SK-N-SH treated with all-trans-retinoic acid at 6 μM for 48 hours (cell line): ENCODE results near the gene CTF1.
"Not testable (repeated sequence)": the region's sequence is repeated elsewhere in the genome, so short reads cannot be mapped to it uniquely, and the experiment has no call there.

Experiments used
- ATAC-seq: fragments of 200-7000 bp; cut with Tn5 transposase; 3 replicates; pipeline ENCODE4 v1.9.1; 2020; ENCODE audit warnings: mild to moderate bottlenecking, moderate library complexity
- BACH2 ChIP-seq: fragments of 250-450 bp; sonication (Bioruptor Pico); IDR thresholded peaks from 2 replicates; pipeline ENCODE4 v1.9.0; 2021; ENCODE audit warnings: mild to moderate bottlenecking, borderline replicate concordance
- CSDC2 ChIP-seq: fragments of 250-450 bp; sonication (Bioruptor Pico); IDR thresholded peaks from 2 replicates; pipeline ENCODE4 v1.5.0; 2020; ENCODE audit warnings: mild to moderate bottlenecking, moderate library complexity
- CSRNP3 ChIP-seq: fragments of 250-450 bp; sonication (Bioruptor Pico); IDR thresholded peaks from 2 replicates; pipeline ENCODE4 v1.5.1; 2021; ENCODE audit warnings: mild to moderate bottlenecking, moderate library complexity
- ESRRG ChIP-seq: fragments of 250-450 bp; sonication (Bioruptor Pico); IDR thresholded peaks from 2 replicates; pipeline ENCODE4 v1.6.1; 2021; ENCODE audit warnings: mild to moderate bottlenecking
- GLIS3 ChIP-seq: fragments of 250-450 bp; sonication (Bioruptor Pico); IDR thresholded peaks from 2 replicates; pipeline ENCODE4 v1.5.0; 2020; ENCODE audit warnings: mild to moderate bottlenecking, moderate library complexity
- OSR1 ChIP-seq: fragments of 250-450 bp; sonication (Bioruptor Pico); IDR thresholded peaks from 2 replicates; pipeline ENCODE4 v1.8.0; 2022; ENCODE audit warnings: moderate library complexity, mild to moderate bottlenecking, inconsistent platforms
- POU6F1 ChIP-seq: fragments of 250-450 bp; sonication (Bioruptor Pico); IDR thresholded peaks from 2 replicates; pipeline ENCODE4 v1.8.0; 2021; ENCODE audit warnings: low read depth, mild to moderate bottlenecking, moderate library complexity, borderline replicate concordance
- PPARA ChIP-seq: fragments of 250-450 bp; sonication (Bioruptor Pico); IDR thresholded peaks from 2 replicates; pipeline ENCODE4 v1.5.0; 2020; ENCODE audit warnings: mild to moderate bottlenecking, borderline replicate concordance
- RARB ChIP-seq: fragments of 250-450 bp; sonication (Bioruptor Pico); IDR thresholded peaks from 2 replicates; pipeline ENCODE4 v1.8.0; 2021; ENCODE audit warnings: mild to moderate bottlenecking, moderate library complexity
- SNAI2 ChIP-seq: fragments of 250-450 bp; sonication (Bioruptor Pico); IDR thresholded peaks from 2 replicates; pipeline ENCODE4 v1.5.0; 2020; ENCODE audit warnings: mild to moderate bottlenecking, moderate library complexity
- TCF4 ChIP-seq: fragments of 250-450 bp; sonication (Bioruptor Pico); IDR thresholded peaks from 2 replicates; pipeline ENCODE4 v1.8.0; 2021; ENCODE audit warnings: mild to moderate bottlenecking, moderate library complexity, borderline replicate concordance
- TOX ChIP-seq: fragments of 250-450 bp; sonication (Bioruptor Pico); IDR thresholded peaks from 2 replicates; pipeline ENCODE4 v1.8.0; 2021; ENCODE audit warnings: mild to moderate bottlenecking, moderate library complexity, borderline replicate concordance
- ZC3H10 ChIP-seq: fragments of 250-450 bp; sonication (Bioruptor Pico); IDR thresholded peaks from 2 replicates; pipeline ENCODE4 v1.5.1; 2021; ENCODE audit warnings: mild to moderate bottlenecking, moderate library complexity
- ZFP3 ChIP-seq: fragments of 250-450 bp; sonication (Bioruptor Pico); IDR thresholded peaks from 2 replicates; pipeline ENCODE4 v1.5.0; 2020; ENCODE audit warnings: mild to moderate bottlenecking, moderate library complexity
- ZNF565 ChIP-seq: fragments of 450-650 bp; formaldehyde crosslinking; conservative IDR thresholded peaks from 2 replicates; pipeline ENCODE4 v1.5.0; 2020; ENCODE audit warnings: low read depth, mild to moderate bottlenecking, moderate library complexity
- ZNF70 ChIP-seq: fragments of 450-650 bp; formaldehyde crosslinking; IDR thresholded peaks from 2 replicates; pipeline ENCODE4 v1.5.0; 2020; ENCODE audit warnings: mild to moderate bottlenecking, moderate library complexity
- ZNF8 ChIP-seq: fragments of 450-650 bp; formaldehyde crosslinking; IDR thresholded peaks from 2 replicates; pipeline ENCODE4 v1.5.0; 2020; ENCODE audit warnings: mild to moderate bottlenecking, moderate library complexity
- TF ChIP-seq, protein P1 (sequence below): fragments of 250-450 bp; sonication (Bioruptor Pico); IDR thresholded peaks from 2 replicates; pipeline ENCODE4 v1.5.0; 2020; ENCODE audit warnings: mild to moderate bottlenecking, moderate library complexity
- TF ChIP-seq, protein P2 (sequence below): fragments of 250-450 bp; sonication (Bioruptor Pico); IDR thresholded peaks from 2 replicates; pipeline ENCODE4 v1.5.1; 2020; ENCODE audit warnings: low read depth, mild to moderate bottlenecking, moderate library complexity
- TF ChIP-seq, protein P3 (sequence below): fragments of 250-450 bp; sonication (Bioruptor Pico); IDR thresholded peaks from 2 replicates; pipeline ENCODE4 v1.8.0; 2020; ENCODE audit warnings: mild to moderate bottlenecking, moderate library complexity, borderline replicate concordance

Gene CTF1

GRCh38 chr16:30858111-30858495 lies 38.3 kb upstream of the CTF1 start:
- no peak for TF ChIP-seq BACH2 (CRISPR knock-in tag)
- no peak for TF ChIP-seq ZNF8 (CRISPR knock-in tag)
- TF ChIP-seq, protein P1, sequence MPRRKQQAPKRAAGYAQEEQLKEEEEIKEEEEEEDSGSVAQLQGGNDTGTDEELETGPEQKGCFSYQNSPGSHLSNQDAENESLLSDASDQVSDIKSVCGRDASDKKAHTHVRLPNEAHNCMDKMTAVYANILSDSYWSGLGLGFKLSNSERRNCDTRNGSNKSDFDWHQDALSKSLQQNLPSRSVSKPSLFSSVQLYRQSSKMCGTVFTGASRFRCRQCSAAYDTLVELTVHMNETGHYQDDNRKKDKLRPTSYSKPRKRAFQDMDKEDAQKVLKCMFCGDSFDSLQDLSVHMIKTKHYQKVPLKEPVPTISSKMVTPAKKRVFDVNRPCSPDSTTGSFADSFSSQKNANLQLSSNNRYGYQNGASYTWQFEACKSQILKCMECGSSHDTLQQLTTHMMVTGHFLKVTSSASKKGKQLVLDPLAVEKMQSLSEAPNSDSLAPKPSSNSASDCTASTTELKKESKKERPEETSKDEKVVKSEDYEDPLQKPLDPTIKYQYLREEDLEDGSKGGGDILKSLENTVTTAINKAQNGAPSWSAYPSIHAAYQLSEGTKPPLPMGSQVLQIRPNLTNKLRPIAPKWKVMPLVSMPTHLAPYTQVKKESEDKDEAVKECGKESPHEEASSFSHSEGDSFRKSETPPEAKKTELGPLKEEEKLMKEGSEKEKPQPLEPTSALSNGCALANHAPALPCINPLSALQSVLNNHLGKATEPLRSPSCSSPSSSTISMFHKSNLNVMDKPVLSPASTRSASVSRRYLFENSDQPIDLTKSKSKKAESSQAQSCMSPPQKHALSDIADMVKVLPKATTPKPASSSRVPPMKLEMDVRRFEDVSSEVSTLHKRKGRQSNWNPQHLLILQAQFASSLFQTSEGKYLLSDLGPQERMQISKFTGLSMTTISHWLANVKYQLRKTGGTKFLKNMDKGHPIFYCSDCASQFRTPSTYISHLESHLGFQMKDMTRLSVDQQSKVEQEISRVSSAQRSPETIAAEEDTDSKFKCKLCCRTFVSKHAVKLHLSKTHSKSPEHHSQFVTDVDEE = no peak
- no peak for TF ChIP-seq ZNF70
- TF ChIP-seq ZFP3 = no peak
- TF ChIP-seq ESRRG (CRISPR knock-in tag) = no peak
- TF ChIP-seq, protein P2, sequence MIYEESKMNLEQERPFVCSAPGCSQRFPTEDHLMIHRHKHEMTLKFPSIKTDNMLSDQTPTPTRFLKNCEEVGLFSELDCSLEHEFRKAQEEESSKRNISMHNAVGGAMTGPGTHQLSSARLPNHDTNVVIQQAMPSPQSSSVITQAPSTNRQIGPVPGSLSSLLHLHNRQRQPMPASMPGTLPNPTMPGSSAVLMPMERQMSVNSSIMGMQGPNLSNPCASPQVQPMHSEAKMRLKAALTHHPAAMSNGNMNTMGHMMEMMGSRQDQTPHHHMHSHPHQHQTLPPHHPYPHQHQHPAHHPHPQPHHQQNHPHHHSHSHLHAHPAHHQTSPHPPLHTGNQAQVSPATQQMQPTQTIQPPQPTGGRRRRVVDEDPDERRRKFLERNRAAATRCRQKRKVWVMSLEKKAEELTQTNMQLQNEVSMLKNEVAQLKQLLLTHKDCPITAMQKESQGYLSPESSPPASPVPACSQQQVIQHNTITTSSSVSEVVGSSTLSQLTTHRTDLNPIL (CRISPR knock-in tag) = no peak
- no peak for TF ChIP-seq OSR1 (CRISPR knock-in tag)
- TF ChIP-seq ZNF565 (CRISPR knock-in tag) = no peak
- TF ChIP-seq, protein P3, sequence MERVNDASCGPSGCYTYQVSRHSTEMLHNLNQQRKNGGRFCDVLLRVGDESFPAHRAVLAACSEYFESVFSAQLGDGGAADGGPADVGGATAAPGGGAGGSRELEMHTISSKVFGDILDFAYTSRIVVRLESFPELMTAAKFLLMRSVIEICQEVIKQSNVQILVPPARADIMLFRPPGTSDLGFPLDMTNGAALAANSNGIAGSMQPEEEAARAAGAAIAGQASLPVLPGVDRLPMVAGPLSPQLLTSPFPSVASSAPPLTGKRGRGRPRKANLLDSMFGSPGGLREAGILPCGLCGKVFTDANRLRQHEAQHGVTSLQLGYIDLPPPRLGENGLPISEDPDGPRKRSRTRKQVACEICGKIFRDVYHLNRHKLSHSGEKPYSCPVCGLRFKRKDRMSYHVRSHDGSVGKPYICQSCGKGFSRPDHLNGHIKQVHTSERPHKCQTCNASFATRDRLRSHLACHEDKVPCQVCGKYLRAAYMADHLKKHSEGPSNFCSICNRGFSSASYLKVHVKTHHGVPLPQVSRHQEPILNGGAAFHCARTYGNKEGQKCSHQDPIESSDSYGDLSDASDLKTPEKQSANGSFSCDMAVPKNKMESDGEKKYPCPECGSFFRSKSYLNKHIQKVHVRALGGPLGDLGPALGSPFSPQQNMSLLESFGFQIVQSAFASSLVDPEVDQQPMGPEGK = no peak
- no peak for TF ChIP-seq ZC3H10 (CRISPR knock-in tag)
- TF ChIP-seq TCF4 (CRISPR knock-in tag) = no peak
- no peak for ATAC-seq

- no peak for TF ChIP-seq ZNF70
- TF ChIP-seq POU6F1 (CRISPR knock-in tag) = no peak
- no peak for TF ChIP-seq PPARA (CRISPR knock-in tag)
- no peak for TF ChIP-seq SNAI2 (CRISPR knock-in tag)
- no peak for TF ChIP-seq GLIS3 (CRISPR knock-in tag)
- TF ChIP-seq RARB (CRISPR knock-in tag) = no peak
- no peak for TF ChIP-seq ZNF565 (CRISPR knock-in tag)
- no peak for TF ChIP-seq CSDC2
- TF ChIP-seq TOX (CRISPR knock-in tag) = no peak
- TF ChIP-seq CSRNP3 = no peak
- ATAC-seq = 0 out of 3 replicates have a peak, but pooled peaks have one; percentile 19
Measured at GRCh38 chr16:30858829-30859423, 37.5 kb upstream of the CTF1 start.

- not testable (repeated sequence) for ATAC-seq
Measured at GRCh38 chr16:30860729-30861128, 35.7 kb upstream of the CTF1 start.

- not testable (repeated sequence) for ATAC-seq
Measured at GRCh38 chr16:30863178-30863577, 33.2 kb upstream of the CTF1 start.
